ENCODE data around the gene HMGB1. TPM values are rescaled to one million over a fixed set of nuclear protein-coding genes. Genes with fewer than 3 reads are reported as not detected.
A peak's percentile ranks its signal among the peaks of the same experiment; 100 is the strongest.

Gene HMGB1
- 135 TPM for total RNA-seq

GRCh38 chr13:30465593-30466357, at the start of gene HMGB1:
TSS of gene HMGB1 (minus strand) at chr13:30465936. CDS start at chr13:30463680, 2,256 bp downstream.
- TF ChIP-seq CTCF (IDR thresholded peaks at IDR 0.05): no peak
- H3K27ac ChIP-seq: peak within 1 kb of the TSS; percentile 98 to 100
- intact Hi-C loops (cut with DNase I): loop anchor here (2.0 to 10.0 kb wide), 11 partner anchors 21 to 699 kb away; partner anchors contain the start of genes HSPH1, KATNAL1 and MEDAG
- peak within 1 kb of the TSS; percentile 98 to 100 for H3K4me3 ChIP-seq
- H3K4me1 ChIP-seq: peaks cover 4 to 24% of the 10 kb centered on the region in 2 donors
- DNase-seq (ENCODE audit: low spot score in 2 of 2): peak; percentile 96 to 99
- H3K27me3 ChIP-seq: no peaks in the 10 kb centered on the region
- H3K9me3 ChIP-seq: no peaks in the 10 kb centered on the region
- H3K36me3 ChIP-seq: peaks cover 3 to 17% of the 10 kb centered on the region in 2 donors

GRCh38 chr13:30510811-30511371, 45.2 kb upstream of the HMGB1 start:
- intact Hi-C loops (cut with DNase I): no loop called here
- no peak overlapping the region for H3K4me3 ChIP-seq
- no peaks in the 10 kb centered on the region for H3K36me3 ChIP-seq
- TF ChIP-seq CTCF (IDR thresholded peaks at IDR 0.05): no peak
- no peaks in the 10 kb centered on the region for H3K27me3 ChIP-seq
- no peaks in the 10 kb centered on the region for H3K9me3 ChIP-seq
- H3K27ac ChIP-seq: no peak overlapping the region
- no peaks in the 10 kb centered on the region for H3K4me1 ChIP-seq
- no peak for DNase-seq (ENCODE audit: low spot score in 2 of 2)

DNA sequence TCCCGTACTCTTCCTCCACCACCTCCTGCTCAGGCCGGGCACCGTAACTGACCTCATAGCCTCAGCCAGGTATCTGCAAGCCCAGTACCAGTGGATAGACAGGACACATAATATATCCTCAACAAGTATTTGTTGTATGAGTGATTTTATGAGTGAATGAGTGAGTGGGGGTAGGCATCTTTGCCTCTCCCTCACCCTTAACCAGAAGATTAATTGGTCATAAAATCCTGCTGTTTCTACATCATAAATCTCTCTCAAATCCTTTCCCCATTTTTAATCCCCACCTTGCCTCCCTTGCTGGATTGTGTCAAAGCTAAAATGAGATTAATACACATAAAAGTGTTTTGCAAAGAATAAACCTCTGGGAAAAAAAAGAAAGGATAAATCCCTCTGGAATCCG, 44.4 kb upstream of the HMGB1 start:
- no peaks in the 10 kb centered on the region for H3K4me1 ChIP-seq
- no peak overlapping the region for H3K27ac ChIP-seq
- TF ChIP-seq CTCF (IDR thresholded peaks at IDR 0.05): no peak

GRCh38 chr13:30509254-30510050, 43.7 kb upstream of the HMGB1 start:
- no peaks in the 10 kb centered on the region for H3K4me1 ChIP-seq
- H3K27me3 ChIP-seq: no peaks in the 10 kb centered on the region
- H3K9me3 ChIP-seq: no peaks in the 10 kb centered on the region
- intact Hi-C loops (cut with DNase I): no loop called here
- no peak for TF ChIP-seq CTCF (IDR thresholded peaks at IDR 0.05)
- no peak overlapping the region for H3K27ac ChIP-seq
- no peak for DNase-seq (ENCODE audit: low spot score in 2 of 2)
- H3K36me3 ChIP-seq: no peaks in the 10 kb centered on the region
- H3K4me3 ChIP-seq: no peak overlapping the region

More for the DNA sequence above, 44.4 kb upstream of the HMGB1 start:
- H3K36me3 ChIP-seq: no peaks in the 10 kb centered on the region
- no peak overlapping the region for H3K4me3 ChIP-seq
- no peaks in the 10 kb centered on the region for H3K9me3 ChIP-seq
- intact Hi-C loops (cut with DNase I): no loop called here
- no peak for DNase-seq (ENCODE audit: low spot score in 2 of 2)
- H3K27me3 ChIP-seq: no peaks in the 10 kb centered on the region

DNA sequence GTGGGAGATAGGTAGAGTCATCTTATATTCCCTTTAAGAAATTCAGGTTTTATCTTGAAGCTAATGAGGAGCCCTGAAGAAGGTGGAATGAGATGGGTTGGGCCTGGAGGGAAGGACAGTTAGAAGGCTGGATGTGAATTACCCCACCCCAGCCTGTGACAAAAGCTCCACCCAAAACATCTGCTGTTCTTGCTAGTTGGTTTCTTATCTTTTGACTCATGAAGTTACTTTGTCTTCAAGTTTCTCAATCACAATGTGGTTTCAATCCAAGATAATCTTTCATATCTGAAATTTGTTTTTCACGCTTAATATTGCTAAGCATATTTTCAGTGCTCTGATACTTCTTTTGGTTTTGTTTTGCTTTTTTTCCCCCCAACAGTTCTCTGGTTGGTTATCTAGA, 38.3 kb upstream of the HMGB1 start:
- H3K4me1 ChIP-seq: no peaks in the 10 kb centered on the region
- intact Hi-C loops (cut with DNase I): no loop called here
- TF ChIP-seq CTCF (IDR thresholded peaks at IDR 0.05): no peak
- no peaks in the 10 kb centered on the region for H3K9me3 ChIP-seq
- H3K36me3 ChIP-seq: no peaks in the 10 kb centered on the region
- no peaks in the 10 kb centered on the region for H3K27me3 ChIP-seq
- no peak overlapping the region for H3K4me3 ChIP-seq
- no peak for DNase-seq (ENCODE audit: low spot score in 2 of 2)
- no peak overlapping the region for H3K27ac ChIP-seq
